ENCODE data around the gene PNLDC1.
A peak's percentile ranks its signal among the peaks of the same experiment; 100 is the strongest.
"Not testable (repeated sequence)": the region's sequence is repeated elsewhere in the genome, so short reads cannot be mapped to it uniquely, and the experiment has no call there.

Gene PNLDC1

GRCh38 chr6:159788753-159789376 is 11.2 kb upstream of the PNLDC1 start:
- no peak for DNase-seq

- DNase-seq, result peak; percentile 98
Measured at GRCh38 chr6:159789377-159790148, 10.5 kb upstream of the PNLDC1 start, which contains the start of gene TCP1. TSS of gene TCP1 (minus strand) at chr6:159789602. CDS start at chr6:159789468, 134 bp downstream.

GRCh38 chr6:159790149-159790955 is 9.7 kb upstream of the PNLDC1 start, which contains the start of gene MRPL18:
TSS of gene MRPL18 (plus strand) at chr6:159790467. CDS start at chr6:159790588, 121 bp downstream.
- DNase-seq, result peak; percentile 84

- DNase-seq, result no peak
Measured at GRCh38 chr6:159790956-159791598, 9.0 kb upstream of the PNLDC1 start.

- DNase-seq, result not testable (repeated sequence)
Measured at GRCh38 chr6:159794976-159795375, 5.1 kb upstream of the PNLDC1 start.

GRCh38 chr6:159797554-159797953 is 2.5 kb upstream of the PNLDC1 start:
- DNase-seq, result no peak

GRCh38 chr6:159801935-159802334 is 1.9 kb downstream of the PNLDC1 start:
- no peak for DNase-seq

GRCh38 chr6:159804504-159804903 is 4.4 kb downstream of the PNLDC1 start:
- DNase-seq, result no peak

GRCh38 chr6:159805440-159806020 is 5.5 kb downstream of the PNLDC1 start:
- DNase-seq, result no peak

- DNase-seq, result no peak
Measured at GRCh38 chr6:159806021-159806458, 6.0 kb downstream of the PNLDC1 start.

GRCh38 chr6:159807150-159807858 is 7.2 kb downstream of the PNLDC1 start:
- DNase-seq, result no peak

GRCh38 chr6:159808647-159809046 is 8.6 kb downstream of the PNLDC1 start:
- DNase-seq, result no peak

GRCh38 chr6:159809149-159809548 is 9.1 kb downstream of the PNLDC1 start:
- no peak for DNase-seq

- no peak for DNase-seq
Measured at GRCh38 chr6:159813781-159814180, 13.7 kb downstream of the PNLDC1 start.

GRCh38 chr6:159815410-159815809 is 15.3 kb downstream of the PNLDC1 start:
- DNase-seq, result no peak

- not testable (repeated sequence) for DNase-seq
Measured at GRCh38 chr6:159816775-159817174, 16.7 kb downstream of the PNLDC1 start.

- DNase-seq, result no peak
Measured at GRCh38 chr6:159817951-159818739, 18.1 kb downstream of the PNLDC1 start.

- DNase-seq, result no peak
Measured at GRCh38 chr6:159819098-159819497, 19.0 kb downstream of the PNLDC1 start.

- no peak for DNase-seq
Measured at GRCh38 chr6:159819932-159820640, 20.0 kb downstream of the PNLDC1 start.

- no peak for DNase-seq
Measured at GRCh38 chr6:159821122-159821521, 21.0 kb downstream of the PNLDC1 start.

Data from NCI-H2029 treated with DMSO at 0.1 percent for 48 hours (cell line).